ENCODE data around the gene KLHL26. TPM values are rescaled to one million over a fixed set of nuclear protein-coding genes. Genes with fewer than 3 reads are reported as not detected.

Gene KLHL26
- total RNA-seq, 1 experiment from 2014 or later = 7.5 TPM

GRCh38 chr19:18657590-18658365 lies 20.9 kb downstream of the KLHL26 start:
- no peak for TF ChIP-seq CTCF (IDR thresholded peaks at IDR 0.05; ENCODE audit: unreplicated experiment)
- Mint-ChIP-seq H3K4me3 (ENCODE audit: low read depth, unreplicated experiment) (no peak overlapping the region), H3K9me3 (ENCODE audit: low read depth, unreplicated experiment) (no peaks in the 10 kb centered on the region), H3K4me1 (ENCODE audit: low read depth, unreplicated experiment) (peaks cover 26% of the 10 kb centered on the region), H3K27me3 (ENCODE audit: unreplicated experiment) (peaks cover 32% of the 10 kb centered on the region), H3K27ac (ENCODE audit: unreplicated experiment) (no peak overlapping the region), H3K36me3 (ENCODE audit: insufficient read depth, unreplicated experiment) (peaks cover 10% of the 10 kb centered on the region)
- CTCF ChIA-PET = no interaction called here
- BruUV-seq (replicated peaks) = no TSS peak
- DNase-seq = no peak
- intact Hi-C loops (cut with micrococcal nuclease; ENCODE audit: unreplicated experiment) = no loop called here

DNA sequence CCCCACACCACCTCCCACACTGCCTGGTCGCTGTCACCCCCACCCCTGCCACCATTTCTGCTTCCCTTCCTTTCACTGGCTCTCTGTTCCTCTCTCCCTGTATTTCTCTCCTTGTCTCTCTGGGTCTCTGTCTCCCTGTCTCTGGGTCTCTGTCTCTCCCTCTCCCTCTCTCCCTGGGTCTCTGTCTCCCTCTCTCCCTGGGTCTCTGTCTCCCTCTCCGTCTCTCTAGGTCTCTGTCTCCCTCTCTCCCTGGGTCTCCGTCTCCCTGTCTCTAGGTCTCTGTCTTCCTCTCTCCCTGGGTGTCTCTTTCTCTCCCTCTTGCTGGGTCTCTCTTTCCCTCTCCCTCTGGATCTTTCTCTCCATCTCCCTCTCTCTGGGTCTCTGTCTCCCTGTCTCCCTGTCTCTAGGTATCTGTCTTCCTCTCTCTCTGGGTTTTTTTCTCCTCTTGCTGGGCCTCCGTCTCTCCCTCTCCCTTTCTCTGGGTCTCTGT lies 21.6 kb downstream of the KLHL26 start:
- intact Hi-C loops (cut with micrococcal nuclease; ENCODE audit: unreplicated experiment) = no loop called here
- H3K4me1 Mint-ChIP-seq (ENCODE audit: low read depth, unreplicated experiment) = peaks cover 26% of the 10 kb centered on the region
- no peak for TF ChIP-seq CTCF (IDR thresholded peaks at IDR 0.05; ENCODE audit: unreplicated experiment)
- BruUV-seq (replicated peaks) = no TSS peak
- peaks cover 10% of the 10 kb centered on the region for H3K36me3 Mint-ChIP-seq (ENCODE audit: insufficient read depth, unreplicated experiment)
- H3K27ac Mint-ChIP-seq (ENCODE audit: unreplicated experiment) = peak overlapping the region; percentile 11
- DNase-seq = no peak
- CTCF ChIA-PET = no interaction called here
- peaks cover 32% of the 10 kb centered on the region for H3K27me3 Mint-ChIP-seq (ENCODE audit: unreplicated experiment)
- no peak overlapping the region for H3K4me3 Mint-ChIP-seq (ENCODE audit: low read depth, unreplicated experiment)
- H3K9me3 Mint-ChIP-seq (ENCODE audit: low read depth, unreplicated experiment) = no peaks in the 10 kb centered on the region

GRCh38 chr19:18659281-18660050 lies 22.6 kb downstream of the KLHL26 start:
- no peak for DNase-seq
- H3K4me3 Mint-ChIP-seq (ENCODE audit: low read depth, unreplicated experiment) = peak overlapping the region; percentile 51
- TF ChIP-seq CTCF (IDR thresholded peaks at IDR 0.05; ENCODE audit: unreplicated experiment) = no peak
- no peaks in the 10 kb centered on the region for H3K9me3 Mint-ChIP-seq (ENCODE audit: low read depth, unreplicated experiment)
- BruUV-seq (replicated peaks) = no TSS peak
- peaks cover 26% of the 10 kb centered on the region for H3K4me1 Mint-ChIP-seq (ENCODE audit: low read depth, unreplicated experiment)
- CTCF ChIA-PET = no interaction called here
- H3K27ac Mint-ChIP-seq (ENCODE audit: unreplicated experiment) = peak overlapping the region; percentile 81
- H3K27me3 Mint-ChIP-seq (ENCODE audit: unreplicated experiment) = peaks cover 32% of the 10 kb centered on the region
- intact Hi-C loops (cut with micrococcal nuclease; ENCODE audit: unreplicated experiment) = no loop called here
- peaks cover 10% of the 10 kb centered on the region for H3K36me3 Mint-ChIP-seq (ENCODE audit: insufficient read depth, unreplicated experiment)

DNA sequence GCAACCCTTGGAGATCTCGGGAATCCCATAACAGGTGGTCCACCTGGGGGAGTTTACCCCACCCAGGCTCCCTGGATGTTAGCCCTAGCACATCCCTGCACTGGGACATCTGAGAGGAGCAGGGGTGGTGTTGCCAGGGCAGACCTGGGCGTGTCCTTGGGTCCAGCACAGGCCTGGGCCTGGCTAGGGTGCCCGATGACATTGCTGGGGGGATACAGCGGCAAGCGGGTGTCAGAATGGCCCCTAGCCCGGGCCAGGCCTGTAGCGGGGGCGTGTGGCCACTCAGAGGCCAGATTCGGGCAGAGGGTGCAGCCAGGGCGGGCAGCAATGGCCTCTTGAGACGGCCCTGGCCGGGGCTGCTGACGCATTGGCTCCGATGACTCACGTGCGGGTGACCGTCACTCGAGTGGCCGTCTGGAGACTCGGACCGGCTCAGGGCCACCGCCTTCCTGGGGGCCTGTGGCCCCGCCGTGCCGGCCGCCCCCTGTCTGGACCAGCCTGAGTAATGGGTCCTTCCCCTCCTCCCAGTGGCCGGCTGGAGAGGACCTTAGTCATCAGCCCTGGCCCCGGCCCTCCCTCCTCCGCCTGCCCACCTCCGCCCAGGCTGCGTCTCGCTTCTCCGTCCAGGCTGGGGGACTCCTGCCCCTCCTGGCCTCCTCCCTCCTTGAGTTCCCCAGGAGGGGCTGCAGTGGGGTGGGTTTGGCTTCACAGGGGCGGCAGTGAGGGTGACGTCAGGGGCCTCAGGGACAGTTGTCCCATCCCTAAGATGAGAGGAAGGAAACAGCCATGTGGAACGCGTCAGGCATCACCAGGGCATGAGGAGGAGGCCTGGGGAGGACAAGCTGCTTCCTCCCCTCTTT lies 23.5 kb downstream of the KLHL26 start:
- Mint-ChIP-seq H3K9me3 (ENCODE audit: low read depth, unreplicated experiment) (no peaks in the 10 kb centered on the region), H3K27ac (ENCODE audit: unreplicated experiment) (peak overlapping the region; percentile 81), H3K4me3 (ENCODE audit: low read depth, unreplicated experiment) (peak overlapping the region; percentile 51), H3K4me1 (ENCODE audit: low read depth, unreplicated experiment) (peaks cover 26% of the 10 kb centered on the region), H3K36me3 (ENCODE audit: insufficient read depth, unreplicated experiment) (peaks cover 10% of the 10 kb centered on the region), H3K27me3 (ENCODE audit: unreplicated experiment) (peaks cover 32% of the 10 kb centered on the region)
- CTCF ChIA-PET = interaction anchor here (0.5 kb wide), 1 partner anchor 141 kb away, joined by 4 read pairs; no protein-coding TSS in a partner anchor
- TF ChIP-seq CTCF (IDR thresholded peaks at IDR 0.05; ENCODE audit: unreplicated experiment) = no peak
- intact Hi-C loops (cut with micrococcal nuclease; ENCODE audit: unreplicated experiment) = no loop called here
- BruUV-seq (replicated peaks) = no TSS peak
- DNase-seq = peak; percentile 60

All from Calu3 (cell line).